ENCODE data around the gene R3HCC1L.
"Not testable (repeated sequence)": the region's sequence is repeated elsewhere in the genome, so short reads cannot be mapped to it uniquely, and the experiment has no call there.

DNA sequence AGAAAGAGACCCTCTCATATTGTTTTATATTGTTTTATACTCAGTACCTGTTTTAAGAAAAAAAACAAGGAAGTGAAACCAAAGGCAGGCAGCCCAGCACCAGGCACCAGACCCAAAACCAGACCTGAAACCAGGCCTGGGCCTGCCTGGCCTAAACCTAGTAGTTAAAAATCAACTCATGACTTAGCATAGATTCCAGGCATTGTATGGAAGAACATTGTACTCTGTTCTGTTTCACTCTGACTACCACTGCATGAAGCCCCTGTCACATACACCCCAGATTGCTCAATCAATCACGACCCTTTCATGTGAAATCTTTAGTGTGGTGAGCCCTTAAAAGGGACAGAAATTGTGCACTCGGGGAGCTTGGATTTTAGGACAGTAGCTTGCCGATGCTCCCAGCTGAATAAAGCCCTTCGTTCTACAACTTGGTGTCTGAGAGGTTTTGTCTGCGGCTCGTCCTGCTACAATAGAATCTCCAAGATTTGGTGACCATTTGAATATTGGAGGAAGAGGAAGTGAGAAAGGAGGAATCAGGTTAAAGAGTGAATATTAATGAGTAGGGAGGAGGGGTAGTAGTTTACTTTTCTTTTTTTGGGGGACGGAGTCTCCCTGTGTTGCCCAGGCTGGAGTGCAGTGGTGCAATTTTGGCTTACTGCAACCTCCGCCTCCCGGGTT, 1.2 kb upstream of the R3HCC1L start:
- TF ChIP-seq, protein P1, sequence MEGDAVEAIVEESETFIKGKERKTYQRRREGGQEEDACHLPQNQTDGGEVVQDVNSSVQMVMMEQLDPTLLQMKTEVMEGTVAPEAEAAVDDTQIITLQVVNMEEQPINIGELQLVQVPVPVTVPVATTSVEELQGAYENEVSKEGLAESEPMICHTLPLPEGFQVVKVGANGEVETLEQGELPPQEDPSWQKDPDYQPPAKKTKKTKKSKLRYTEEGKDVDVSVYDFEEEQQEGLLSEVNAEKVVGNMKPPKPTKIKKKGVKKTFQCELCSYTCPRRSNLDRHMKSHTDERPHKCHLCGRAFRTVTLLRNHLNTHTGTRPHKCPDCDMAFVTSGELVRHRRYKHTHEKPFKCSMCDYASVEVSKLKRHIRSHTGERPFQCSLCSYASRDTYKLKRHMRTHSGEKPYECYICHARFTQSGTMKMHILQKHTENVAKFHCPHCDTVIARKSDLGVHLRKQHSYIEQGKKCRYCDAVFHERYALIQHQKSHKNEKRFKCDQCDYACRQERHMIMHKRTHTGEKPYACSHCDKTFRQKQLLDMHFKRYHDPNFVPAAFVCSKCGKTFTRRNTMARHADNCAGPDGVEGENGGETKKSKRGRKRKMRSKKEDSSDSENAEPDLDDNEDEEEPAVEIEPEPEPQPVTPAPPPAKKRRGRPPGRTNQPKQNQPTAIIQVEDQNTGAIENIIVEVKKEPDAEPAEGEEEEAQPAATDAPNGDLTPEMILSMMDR (conservative IDR thresholded peaks at IDR 0.05; ENCODE audit: low read depth, low read length): not testable (repeated sequence)
- TF ChIP-seq BHLHE40, POLR2A (IDR thresholded peaks at IDR 0.05; ENCODE audit: low read depth, low read length): not testable (repeated sequence)
